Smooth muscle cell of the brain vasculature (primary cell): ENCODE data around the gene PCSK2.

Experiments
- DNase-seq: peaks from one replicate; pipeline ENCODE4 v3.0.0-alpha.2; 2012; ENCODE audit warnings: low read depth, low spot score

Gene PCSK2

GRCh38 chr20:17248224-17248623, 21.4 kb downstream of the PCSK2 start:
- no peak for DNase-seq

GRCh38 chr20:17262786-17263185, 35.9 kb downstream of the PCSK2 start:
- DNase-seq = no peak

GRCh38 chr20:17273717-17274116, 46.9 kb downstream of the PCSK2 start:
- no peak for DNase-seq

- DNase-seq = no peak
Measured at GRCh38 chr20:17276101-17276500, 49.3 kb downstream of the PCSK2 start.

- no peak for DNase-seq
Measured at GRCh38 chr20:17281478-17281877, 54.6 kb downstream of the PCSK2 start.

GRCh38 chr20:17282501-17282900, 55.7 kb downstream of the PCSK2 start:
- DNase-seq = no peak

GRCh38 chr20:17287503-17287902, 60.7 kb downstream of the PCSK2 start:
- DNase-seq = no peak

- no peak for DNase-seq
Measured at GRCh38 chr20:17287998-17288397, 61.2 kb downstream of the PCSK2 start.

GRCh38 chr20:17295151-17295726, 68.4 kb downstream of the PCSK2 start:
- no peak for DNase-seq

- no peak for DNase-seq
Measured at GRCh38 chr20:17295991-17296390, 69.2 kb downstream of the PCSK2 start.

GRCh38 chr20:17298171-17298570, 71.3 kb downstream of the PCSK2 start:
- no peak for DNase-seq

GRCh38 chr20:17298751-17299150, 71.9 kb downstream of the PCSK2 start:
- DNase-seq = no peak

GRCh38 chr20:17300113-17300512, 73.3 kb downstream of the PCSK2 start:
- no peak for DNase-seq

- no peak for DNase-seq
Measured at GRCh38 chr20:17304774-17305173, 77.9 kb downstream of the PCSK2 start.

GRCh38 chr20:17306427-17306826, 79.6 kb downstream of the PCSK2 start:
- DNase-seq = no peak

GRCh38 chr20:17314264-17314663, 87.4 kb downstream of the PCSK2 start:
- no peak for DNase-seq

- no peak for DNase-seq
Measured at GRCh38 chr20:17315407-17316231, 88.8 kb downstream of the PCSK2 start.

GRCh38 chr20:17316316-17317038, 89.6 kb downstream of the PCSK2 start:
- DNase-seq = no peak

- DNase-seq = no peak
Measured at GRCh38 chr20:17317341-17317740, 90.5 kb downstream of the PCSK2 start.

- no peak for DNase-seq
Measured at GRCh38 chr20:17320456-17320855, 93.6 kb downstream of the PCSK2 start.

- no peak for DNase-seq
Measured at GRCh38 chr20:17326096-17326495, 99.3 kb downstream of the PCSK2 start.
